Aorta (tissue), 5 donors: ENCODE data around the gene CDK8. TPM values are rescaled to one million over a fixed set of nuclear protein-coding genes. Genes with fewer than 3 reads are reported as not detected.
"Not testable (repeated sequence)": the region's sequence is repeated elsewhere in the genome, so short reads cannot be mapped to it uniquely, and the experiment has no call there.

ENCODE experiments used
- ATAC-seq: fragments of 200-7000 bp; cut with Tn5 transposase; one replicate; pipeline ENCODE4 v1.9.1; 2022; ENCODE audit warnings: moderate library complexity; ENCODE audit not compliant: low FRiP score
- DNase-seq, 2 donors: peaks; one replicate each; pipeline ENCODE4 v3.0.0-alpha.2; 2020
- H3K27ac ChIP-seq, 2 donors: one replicate each; pipeline ENCODE4 v1.5.1; 2013; ENCODE audit warnings: low read length in 2 of 2, mild to moderate bottlenecking in 2 of 2, moderate library complexity in 2 of 2, control low read depth in 1 of 2, inconsistent platforms in 1 of 2, low read depth in 1 of 2
- H3K27me3 ChIP-seq, 2 donors: one replicate each; pipeline ENCODE4 v1.6.1; 2013; ENCODE audit warnings: control low read depth in 1 of 2, low read length in 1 of 2, mild to moderate bottlenecking in 1 of 2, moderate library complexity in 1 of 2; ENCODE audit not compliant: insufficient read depth in 2 of 2, control insufficient read depth in 1 of 2
- H3K36me3 ChIP-seq, 2 donors: one replicate each; pipeline ENCODE4 v1.6.1; 2013; ENCODE audit warnings: control low read depth in 1 of 2, low read length in 1 of 2, mild to moderate bottlenecking in 1 of 2; ENCODE audit not compliant: insufficient read depth in 2 of 2, control insufficient read depth in 1 of 2
- H3K4me1 ChIP-seq, 2 donors: one replicate each; pipeline ENCODE4 v1.6.1; 2013; ENCODE audit warnings: low read length in 2 of 2, control low read depth in 1 of 2, mild to moderate bottlenecking in 1 of 2, moderate library complexity in 1 of 2; ENCODE audit not compliant: insufficient read depth in 2 of 2, control insufficient read depth in 1 of 2
- H3K4me3 ChIP-seq, 2 donors: one replicate each; pipeline ENCODE4 v1.5.1; 2013; ENCODE audit warnings: low read length in 2 of 2, control low read depth in 1 of 2, mild to moderate bottlenecking in 1 of 2
- H3K9me3 ChIP-seq: one replicate; pipeline ENCODE4 v1.6.1; 2013; ENCODE audit warnings: mild to moderate bottlenecking, low read length; ENCODE audit not compliant: control insufficient read depth
- WGBS, 2 donors: extraction: QIAGEN DNeasy Blood & Tissue Kit; methylation state at CpG; one replicate each; pipeline ENCODE4 v1.1.7; 2013; 5-methylcytosine and 5-hydroxymethylcytosine counted together
- intact Hi-C, 2 donors: fragments of 100-400 bp; cut with DNase I; formaldehyde crosslinking; loops; one replicate each; pipeline versions ENCODE4 v1.14.2 to v1.15.0; 2022
- polyA plus RNA-seq, 2 donors: library from polyadenylated mRNA; stranded (reverse); fragments of 200-250 nt; gene quantifications; one replicate each; pipeline ENCODE4 v1.2.3, GENCODE V29; 2013
- total RNA-seq, 2 donors: library from RNA; stranded (reverse); fragmentation: NEBNext Ultra II Directional; extraction: Animal tissue kit (Norgen Biotek cat#: 25700); gene quantifications; one replicate each; pipeline ENCODE4 v1.2.1, GENCODE V29; 2021
- donor health status: healthy with polysubstance abuse.
- donor health status: Bipolar disorder and iron deficiency.
- donor health status: DM: no; HTN: no; CAD: no.
- donor health status: DM: no; HTN: no; CAD: no.
- donor health status: DM: yes; HTN: yes; CAD: no.

The CDK8 gene
- total and polyA plus RNA-seq, 4 donors, result 9.6 to 16.9 (median 10.6) TPM

- ATAC-seq (no peak), DNase-seq (no peak)
- intact Hi-C loops, result no loop called here
- Histone ChIP-seq H3K27me3 (no peaks in the 10 kb centered on the region), H3K36me3 (no peaks in the 10 kb centered on the region), H3K4me1 (no peaks in the 10 kb centered on the region), H3K27ac (no peak overlapping the region), H3K9me3 (no peaks in the 10 kb centered on the region), H3K4me3 (no peak overlapping the region)
- WGBS, 2 donors, result 68 to 74% methylated on average over 5 of the region's 5 CpGs
These were observed 7.8 kb upstream of the CDK8 start for GRCh38 chr13:26246154-26246553.

DNA sequence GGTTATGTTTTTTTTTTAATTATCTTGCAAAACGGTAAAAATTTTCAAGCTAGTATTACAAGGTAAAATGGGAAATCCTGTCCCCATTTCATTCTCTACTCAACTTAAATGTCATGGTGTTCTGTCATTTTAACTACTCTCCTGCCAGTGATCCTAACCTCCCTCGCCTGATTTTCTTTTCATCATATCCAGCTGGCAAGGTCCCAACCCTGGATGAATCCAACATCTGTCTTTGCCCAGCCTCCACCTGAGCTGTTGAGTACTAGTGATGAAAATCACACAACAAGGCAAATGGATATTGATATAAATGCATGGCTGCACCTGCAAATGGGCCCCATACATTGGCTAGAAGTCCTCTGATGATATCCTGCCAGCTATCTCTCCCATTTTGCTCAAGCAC lies 6.9 kb upstream of the CDK8 start:
- intact Hi-C loops, result no loop called here
- H3K36me3 ChIP-seq, result no peaks in the 10 kb centered on the region
- H3K4me3 ChIP-seq, result no peak overlapping the region
- H3K27ac ChIP-seq, result no peak overlapping the region
- WGBS, 2 donors, result 65% methylated on average over 2 of the region's 2 CpGs
- ATAC-seq, result no peak
- H3K9me3 ChIP-seq, result no peaks in the 10 kb centered on the region
- DNase-seq, result no peak
- H3K27me3 ChIP-seq, result no peaks in the 10 kb centered on the region
- no peaks in the 10 kb centered on the region for H3K4me1 ChIP-seq

DNA sequence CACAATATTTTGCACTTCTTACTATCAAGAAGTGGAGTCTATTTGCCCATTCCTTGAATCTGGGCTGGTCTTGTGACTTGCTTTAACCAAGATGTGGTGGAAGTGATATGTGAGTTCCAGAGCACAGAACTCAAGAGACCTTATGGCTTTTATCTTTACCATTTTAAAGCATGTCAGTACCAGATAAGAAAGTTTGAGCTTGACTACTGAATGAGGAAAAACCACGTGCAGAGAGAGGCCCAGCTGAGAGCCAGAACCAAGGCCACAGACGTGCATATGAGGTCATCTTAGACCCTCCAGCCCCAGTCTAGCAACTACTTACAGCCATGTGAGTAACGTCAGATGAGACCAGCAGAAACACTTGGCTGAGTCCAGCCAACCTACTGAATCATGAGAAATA lies 6.3 kb upstream of the CDK8 start:
- H3K4me3 ChIP-seq, result no peak overlapping the region
- H3K27me3 ChIP-seq, result no peaks in the 10 kb centered on the region
- 22 to 32% methylated on average over 3 of the region's 3 CpGs for WGBS, 2 donors
- no peaks in the 10 kb centered on the region for H3K4me1 ChIP-seq
- no peak overlapping the region for H3K27ac ChIP-seq
- H3K9me3 ChIP-seq, result no peaks in the 10 kb centered on the region
- ATAC-seq (no peak), DNase-seq (no peak)
- H3K36me3 ChIP-seq, result no peaks in the 10 kb centered on the region
- intact Hi-C loops, result no loop called here

GRCh38 chr13:26249551-26249950 lies 4.4 kb upstream of the CDK8 start:
- Histone ChIP-seq H3K27me3 (no peaks in the 10 kb centered on the region), H3K27ac (no peak overlapping the region), H3K4me1 (no peaks in the 10 kb centered on the region), H3K4me3 (no peak overlapping the region), H3K36me3 (no peaks in the 10 kb centered on the region), H3K9me3 (no peaks in the 10 kb centered on the region)
- ATAC-seq, result no peak
- no peak for DNase-seq
- intact Hi-C loops, result no loop called here

DNA sequence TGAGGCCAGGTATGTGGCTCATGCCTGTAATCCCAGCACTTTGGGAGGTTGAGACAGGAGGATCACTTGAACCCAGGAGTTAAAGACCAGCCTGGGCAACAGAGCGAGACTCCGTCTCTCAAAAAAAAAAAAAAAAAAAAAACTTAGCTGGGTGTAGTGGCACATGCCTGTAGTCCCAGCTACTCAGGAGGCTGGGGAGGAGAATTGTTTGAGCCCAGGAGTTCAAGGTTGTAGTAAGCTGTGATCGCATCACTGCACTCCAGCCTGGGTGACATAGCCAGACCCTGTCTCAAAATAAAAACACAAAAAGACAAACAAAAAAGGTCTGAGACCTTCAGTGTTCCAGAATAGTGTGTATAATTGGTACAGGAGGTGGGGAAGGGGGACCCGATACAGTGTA lies 1.9 kb upstream of the CDK8 start:
- not testable (repeated sequence) for H3K27ac ChIP-seq, ATAC-seq, H3K4me1 ChIP-seq, H3K4me3 ChIP-seq, DNase-seq, H3K36me3 ChIP-seq, H3K27me3 ChIP-seq, H3K9me3 ChIP-seq
- intact Hi-C loops, result loop anchor here in 1 of 2 donors (10.0 kb wide), 2 partner anchors 67 to 243 kb away; no protein-coding TSS in a partner anchor
- WGBS, 2 donors, result 80 to 91% methylated on average over 4 of the region's 4 CpGs

GRCh38 chr13:26253262-26253786 lies 605 bp upstream of the CDK8 start:
- H3K4me3 ChIP-seq, result no peak overlapping the region
- no peak overlapping the region for H3K27ac ChIP-seq
- no peaks in the 10 kb centered on the region for H3K9me3 ChIP-seq
- no peaks in the 10 kb centered on the region for H3K4me1 ChIP-seq
- intact Hi-C loops, result loop anchor here (1.0 to 10.0 kb wide), 3 partner anchors 31 to 241 kb away; partner anchors contain the start of gene RNF6 (in 1 of the 2)
- ATAC-seq (no peak), DNase-seq (no peak)
- no peaks in the 10 kb centered on the region for H3K27me3 ChIP-seq
- H3K36me3 ChIP-seq, result no peaks in the 10 kb centered on the region
- WGBS, 2 donors, result 41 to 46% methylated on average over 9 of the region's 9 CpGs

DNA sequence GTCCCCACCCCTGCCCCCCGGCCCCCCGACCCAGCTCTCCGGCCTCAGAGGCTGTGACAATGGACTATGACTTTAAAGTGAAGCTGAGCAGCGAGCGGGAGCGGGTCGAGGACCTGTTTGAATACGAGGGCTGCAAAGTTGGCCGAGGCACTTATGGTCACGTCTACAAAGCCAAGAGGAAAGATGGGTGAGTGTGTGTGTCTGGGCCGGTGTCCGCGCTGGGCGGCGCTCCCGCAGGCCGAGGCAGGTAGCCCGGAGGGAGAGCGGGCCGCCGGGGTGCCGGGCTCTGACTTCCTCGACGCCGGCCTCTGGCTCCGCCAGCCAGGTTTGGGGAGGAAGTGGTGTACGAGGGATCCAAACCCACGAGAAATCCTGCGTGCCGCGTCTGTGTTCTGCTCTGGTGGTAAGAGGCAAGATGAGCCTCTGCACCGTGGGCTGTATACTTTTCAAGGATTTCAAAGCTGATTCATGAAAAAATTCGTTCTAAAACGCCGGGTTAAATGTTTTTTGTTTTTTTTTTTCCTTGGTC lies 718 bp downstream of the CDK8 start:
- Histone ChIP-seq H3K4me1 (no peaks in the 10 kb centered on the region), H3K27me3 (no peaks in the 10 kb centered on the region), H3K27ac (peak overlapping the region; percentile 15 to 49), H3K36me3 (no peaks in the 10 kb centered on the region), H3K4me3 (peak overlapping the region; percentile 93 to 97), H3K9me3 (no peaks in the 10 kb centered on the region)
- intact Hi-C loops, result loop anchor here in 1 of 2 donors (10.0 kb wide), 2 partner anchors 70 to 240 kb away; no protein-coding TSS in a partner anchor
- ATAC-seq, result peak; percentile 64
- peak; percentile 66 to 84 for DNase-seq
- 0 to 1% methylated on average over 35 of the region's 35 CpGs for WGBS, 2 donors

- Histone ChIP-seq H3K27ac (no peak overlapping the region), H3K4me3 (peak overlapping the region; percentile 93 to 97), H3K27me3 (no peaks in the 10 kb centered on the region), H3K4me1 (no peaks in the 10 kb centered on the region), H3K9me3 (no peaks in the 10 kb centered on the region), H3K36me3 (no peaks in the 10 kb centered on the region)
- 5% methylated on average over 7 of the region's 7 CpGs for WGBS, 2 donors
- intact Hi-C loops, result loop anchor here in 1 of 2 donors (10.0 kb wide), 2 partner anchors 70 to 240 kb away; no protein-coding TSS in a partner anchor
- ATAC-seq (no peak), DNase-seq (no peak)
These were observed 1.2 kb downstream of the CDK8 start for GRCh38 chr13:26255115-26255514.

- intact Hi-C loops, result loop anchor here in 1 of 2 donors (10.0 kb wide), 2 partner anchors 71 to 239 kb away; no protein-coding TSS in a partner anchor
- ATAC-seq, result no peak
- Histone ChIP-seq H3K27ac (no peak overlapping the region), H3K9me3 (no peaks in the 10 kb centered on the region), H3K4me3 (peak overlapping the region in 1 of 2 donors; percentile 93), H3K36me3 (no peaks in the 10 kb centered on the region), H3K4me1 (no peaks in the 10 kb centered on the region), H3K27me3 (no peaks in the 10 kb centered on the region)
- 69 to 80% methylated on average over 10 of the region's 10 CpGs for WGBS, 2 donors
- no peak for DNase-seq
These were observed 1.9 kb downstream of the CDK8 start for GRCh38 chr13:26255691-26256277.
